Measurements from ENCODE around the gene HFE.

HFE gene

GRCh38 chr6:26140254-26140966, 53.2 kb downstream of the HFE start:
- no peak for DNase-seq

DNA sequence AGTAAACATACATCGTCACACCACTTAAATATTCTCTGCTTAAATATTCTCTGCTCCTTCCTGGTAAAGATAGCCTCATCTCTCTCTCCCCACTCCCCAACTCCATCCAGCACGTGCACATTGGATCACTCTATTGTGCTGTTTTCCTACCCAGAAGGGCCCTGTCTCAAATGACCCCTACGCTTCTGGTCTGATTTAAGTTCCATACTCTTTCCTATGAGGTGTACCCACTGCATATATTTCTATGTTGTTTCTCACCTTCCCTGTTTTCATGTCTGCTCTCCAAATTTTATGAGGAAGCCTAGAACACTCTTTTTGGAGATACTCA, 53.7 kb downstream of the HFE start:
- DNase-seq, result no peak

GRCh38 chr6:26141378-26141904, 54.2 kb downstream of the HFE start:
- no peak for DNase-seq

- DNase-seq, result no peak
These were observed 54.8 kb downstream of the HFE start for GRCh38 chr6:26142026-26142425.

Measured in CD4-positive, alpha-beta T cell treated with Interleukin-10 for 1 hour (primary cell).